GM19467 (cell line): ENCODE data around the gene COX19.
"Not testable (repeated sequence)": the region's sequence is repeated elsewhere in the genome, so short reads cannot be mapped to it uniquely, and the experiment has no call there.

ENCODE experiments used
- ATAC-seq: cut with Tn5 transposase; IDR thresholded peaks from one replicate; pipeline ENCODE4 v1.9.1; 2021; ENCODE audit warnings: mild to moderate bottlenecking, moderate library complexity; ENCODE audit not compliant: unreplicated experiment

Gene COX19

GRCh38 chr7:1011297-1012003, 36.1 kb upstream of the COX19 start:
- no peak for ATAC-seq

- no peak for ATAC-seq
These were observed 34.9 kb upstream of the COX19 start for GRCh38 chr7:1010226-1010625.

- no peak for ATAC-seq
These were observed 34.4 kb upstream of the COX19 start for GRCh38 chr7:1009747-1010146.

- no peak for ATAC-seq
These were observed 33.5 kb upstream of the COX19 start for GRCh38 chr7:1008733-1009363.

- ATAC-seq: no peak
These were observed 32.6 kb upstream of the COX19 start for GRCh38 chr7:1007901-1008300.

GRCh38 chr7:1005303-1005702, 30.0 kb upstream of the COX19 start:
- ATAC-seq: no peak

GRCh38 chr7:1004018-1004852, 28.9 kb upstream of the COX19 start:
- no peak for ATAC-seq

GRCh38 chr7:1002445-1002844, 27.1 kb upstream of the COX19 start:
- not testable (repeated sequence) for ATAC-seq

GRCh38 chr7:1002026-1002425, 26.7 kb upstream of the COX19 start:
- not testable (repeated sequence) for ATAC-seq

- ATAC-seq: not testable (repeated sequence)
These were observed 25.9 kb upstream of the COX19 start for GRCh38 chr7:1001069-1001770.

- ATAC-seq: no peak
These were observed 24.9 kb upstream of the COX19 start for GRCh38 chr7:999941-1000935.

- no peak for ATAC-seq
These were observed 24.0 kb upstream of the COX19 start for GRCh38 chr7:999149-999879.

GRCh38 chr7:997404-998395, 22.4 kb upstream of the COX19 start:
- no peak for ATAC-seq

GRCh38 chr7:996079-996872, 20.9 kb upstream of the COX19 start:
- ATAC-seq: no peak

GRCh38 chr7:995571-995970, 20.2 kb upstream of the COX19 start:
- ATAC-seq: no peak

- no peak for ATAC-seq
These were observed 19.4 kb upstream of the COX19 start for GRCh38 chr7:994592-995308.
